Caco-2 (cell line): ENCODE results near the gene PRKAA1. TPM values are rescaled to one million over a fixed set of nuclear protein-coding genes. Genes with fewer than 3 reads are reported as not detected.

ENCODE experiments used
- BruUV-seq: library from RNA; stranded (reverse); fragments of 400-500 nt; replicated peaks from 2 replicates; lab custom pipeline; 2021; lab: Mats Ljungman, UMichigan
- CTCF ChIA-PET: fragments of 300-600 bp; sonication (Branson Sonifier 250); formaldehyde crosslinking; loops from one replicate; lab custom pipeline; 2022; ENCODE audit warnings: antibody characterized with exemption; lab: Charles Lee
- POLR2A ChIA-PET: fragments of 300-600 bp; sonication (Branson Sonifier 250); formaldehyde crosslinking; loops from one replicate; lab custom pipeline; 2022; ENCODE audit warnings: antibody characterized with exemption; lab: Charles Lee
- DNase-seq, 2 experiments: peaks; one replicate each; pipeline versions ENCODE4 v3.0.0 to v3.0.0-alpha.2; 2020 to 2022
- H3K27me3 ChIP-seq: replicated peaks from 2 replicates; pipeline ENCODE4 v1.6.0; 2011; ENCODE audit warnings: low read length; ENCODE audit not compliant: control insufficient read depth, insufficient read depth
- H3K36me3 ChIP-seq: 2 replicates; pipeline ENCODE4 v1.5.1; 2011; ENCODE audit warnings: low read length; ENCODE audit not compliant: control insufficient read depth, insufficient read depth
- H3K4me1 ChIP-seq: fragments of 250-450 bp; sonication (Bioruptor Pico); 2 replicates; pipeline ENCODE4 v1.5.1; 2020; ENCODE audit warnings: mild to moderate bottlenecking
- H3K4me3 ChIP-seq: 2 replicates; pipeline ENCODE4 v1.5.1; 2011; ENCODE audit warnings: low read depth, mild to moderate bottlenecking, control low read depth, low read length
- H3K9me3 ChIP-seq: fragments of 250-450 bp; sonication (Bioruptor Pico); 2 replicates; pipeline ENCODE4 v1.5.1; 2020; ENCODE audit warnings: mild to moderate bottlenecking, moderate library complexity
- H3K27ac Mint-ChIP-seq: one replicate; pipeline ENCODE4 v1.8.0; 2022; ENCODE audit warnings: mixed read lengths; ENCODE audit not compliant: unreplicated experiment
- H3K27me3 Mint-ChIP-seq: one replicate; pipeline ENCODE4 v1.8.0; 2022; ENCODE audit warnings: mixed read lengths; ENCODE audit not compliant: insufficient read depth, unreplicated experiment
- H3K36me3 Mint-ChIP-seq: one replicate; pipeline ENCODE4 v1.8.0; 2022; ENCODE audit warnings: mild to moderate bottlenecking, mixed read lengths; ENCODE audit not compliant: insufficient read depth, unreplicated experiment
- H3K4me1 Mint-ChIP-seq: one replicate; pipeline ENCODE4 v1.8.0; 2022; ENCODE audit warnings: low read depth, mixed read lengths; ENCODE audit not compliant: unreplicated experiment
- H3K4me3 Mint-ChIP-seq: one replicate; pipeline ENCODE4 v1.8.0; 2022; ENCODE audit warnings: mild to moderate bottlenecking, moderate library complexity, mixed read lengths; ENCODE audit not compliant: unreplicated experiment
- H3K9me3 Mint-ChIP-seq: one replicate; pipeline ENCODE4 v1.8.0; 2022; ENCODE audit warnings: mixed read lengths; ENCODE audit not compliant: unreplicated experiment
- CTCF ChIP-seq, 2 experiments: fragments of 200-600 bp in 1 of 2; IDR thresholded peaks; 1 replicate in 1 of 2; 2 replicates in 1 of 2; pipeline versions ENCODE4 v1.5.1 to v1.8.0; 2011 to 2022; ENCODE audit warnings: antibody characterized with exemption in 1 of 2, control low read depth in 1 of 2, inconsistent platforms in 1 of 2, low read depth in 1 of 2, low read length in 1 of 2, mild to moderate bottlenecking in 1 of 2, moderate library complexity in 1 of 2; ENCODE audit not compliant: insufficient read depth in 1 of 2, severe bottlenecking in 1 of 2, unreplicated experiment in 1 of 2
- intact Hi-C: fragments of 100-400 bp; cut with micrococcal nuclease; formaldehyde crosslinking; loops from one replicate; pipeline ENCODE4 v1.10.0; 2022; ENCODE audit not compliant: unreplicated experiment
- total RNA-seq: library from RNA; stranded (reverse); gene quantifications from 2 replicates; pipeline ENCODE4 v1.2.3, GENCODE V29; 2022

PRKAA1 gene
- total RNA-seq, 1 experiment from 2014 or later, result 64.6 TPM

GRCh38 chr5:40833712-40834229, 35.6 kb upstream of the PRKAA1 start:
- BruUV-seq, result no TSS peak
- CTCF ChIA-PET, result no interaction called here
- H3K36me3 ChIP-seq, result peaks cover 13% of the 10 kb centered on the region
- peaks cover 18% of the 10 kb centered on the region for H3K4me1 Mint-ChIP-seq
- no peak for DNase-seq
- no peak for TF ChIP-seq CTCF (IDR thresholded peaks at IDR 0.05; ENCODE audit: insufficient read depth in 1 of 2, low read depth in 1 of 2, low read length in 1 of 2, severe bottlenecking in 1 of 2, unreplicated experiment in 1 of 2)
- H3K27me3 Mint-ChIP-seq, result no peaks in the 10 kb centered on the region
- no peaks in the 10 kb centered on the region for H3K27me3 ChIP-seq
- peak overlapping the region; percentile 64 for H3K4me3 ChIP-seq
- H3K9me3 Mint-ChIP-seq, result no peaks in the 10 kb centered on the region
- intact Hi-C loops, result no loop called here
- peaks cover 18% of the 10 kb centered on the region for H3K4me1 ChIP-seq
- H3K36me3 Mint-ChIP-seq, result peaks cover 69% of the 10 kb centered on the region
- H3K4me3 Mint-ChIP-seq, result peak overlapping the region; percentile 99
- POLR2A ChIA-PET, result interaction anchor here (0.5 kb wide), 1 partner anchor 35 kb away, joined by 6 read pairs; no protein-coding TSS in a partner anchor
- peak overlapping the region; percentile 98 for H3K27ac Mint-ChIP-seq
- H3K9me3 ChIP-seq, result no peaks in the 10 kb centered on the region

GRCh38 chr5:40832345-40832744, 34.2 kb upstream of the PRKAA1 start:
- no TSS peak for BruUV-seq
- Mint-ChIP-seq H3K4me3 (peak overlapping the region; percentile 99), H3K36me3 (peaks cover 84% of the 10 kb centered on the region), H3K27ac (no peak overlapping the region), H3K27me3 (no peaks in the 10 kb centered on the region), H3K4me1 (peaks cover 23% of the 10 kb centered on the region), H3K9me3 (no peaks in the 10 kb centered on the region)
- intact Hi-C loops, result no loop called here
- no peak overlapping the region for H3K4me3 ChIP-seq
- CTCF ChIA-PET, result no interaction called here
- no peak for TF ChIP-seq CTCF (IDR thresholded peaks at IDR 0.05; ENCODE audit: insufficient read depth in 1 of 2, low read depth in 1 of 2, low read length in 1 of 2, severe bottlenecking in 1 of 2, unreplicated experiment in 1 of 2)
- POLR2A ChIA-PET, result no interaction called here
- DNase-seq, result no peak
- H3K9me3 ChIP-seq, result no peaks in the 10 kb centered on the region
- peaks cover 16% of the 10 kb centered on the region for H3K36me3 ChIP-seq
- no peaks in the 10 kb centered on the region for H3K27me3 ChIP-seq
- peaks cover 18% of the 10 kb centered on the region for H3K4me1 ChIP-seq

GRCh38 chr5:40831346-40832210, 33.4 kb upstream of the PRKAA1 start:
- intact Hi-C loops, result no loop called here
- peaks cover 91% of the 10 kb centered on the region for H3K36me3 Mint-ChIP-seq
- H3K27ac Mint-ChIP-seq, result no peak overlapping the region
- no peaks in the 10 kb centered on the region for H3K27me3 ChIP-seq
- DNase-seq, result no peak
- peaks cover 23% of the 10 kb centered on the region for H3K4me1 Mint-ChIP-seq
- H3K4me3 Mint-ChIP-seq, result no peak overlapping the region
- peaks cover 18% of the 10 kb centered on the region for H3K4me1 ChIP-seq
- TF ChIP-seq CTCF (IDR thresholded peaks at IDR 0.05; ENCODE audit: insufficient read depth in 1 of 2, low read depth in 1 of 2, low read length in 1 of 2, severe bottlenecking in 1 of 2, unreplicated experiment in 1 of 2), result no peak
- H3K9me3 ChIP-seq, result no peaks in the 10 kb centered on the region
- BruUV-seq, result no TSS peak
- H3K27me3 Mint-ChIP-seq, result no peaks in the 10 kb centered on the region
- POLR2A ChIA-PET, result no interaction called here
- CTCF ChIA-PET, result no interaction called here
- H3K4me3 ChIP-seq, result no peak overlapping the region
- peaks cover 18% of the 10 kb centered on the region for H3K36me3 ChIP-seq
- no peaks in the 10 kb centered on the region for H3K9me3 Mint-ChIP-seq
